HL-60 (cell line): ENCODE data around the gene ABCA1.

Experiments used
- DNase-seq, 2 experiments: peaks; one replicate each; pipeline ENCODE4 v3.0.0-alpha.2; 2010 to 2020; ENCODE audit warnings: low read depth in 1 of 2, low spot score in 1 of 2
- H3K27ac ChIP-seq: fragments of 250-450 bp; sonication (Bioruptor Pico); replicated peaks from 2 replicates; pipeline ENCODE4 v1.5.1; 2020; ENCODE audit warnings: mild to moderate bottlenecking, moderate library complexity
- H3K27me3 ChIP-seq: fragments of 250-450 bp; sonication (Bioruptor Pico); 2 replicates; pipeline ENCODE4 v1.5.1; 2021; ENCODE audit warnings: mild to moderate bottlenecking, moderate library complexity; ENCODE audit not compliant: insufficient read depth, poor library complexity, severe bottlenecking
- H3K4me3 ChIP-seq: replicated peaks from 2 replicates; pipeline ENCODE4 v1.5.1; 2011; ENCODE audit warnings: mild to moderate bottlenecking, control low read depth, low read length; ENCODE audit not compliant: insufficient read depth
- GABPA ChIP-seq: IDR thresholded peaks from 2 replicates; pipeline ENCODE4 v1.6.1; 2012; ENCODE audit warnings: low read depth
- POLR2AphosphoS5 ChIP-seq: IDR thresholded peaks from 2 replicates; pipeline ENCODE4 v1.6.1; 2012; ENCODE audit warnings: low read depth
- SPI1 ChIP-seq: IDR thresholded peaks from 2 replicates; pipeline ENCODE4 v1.6.1; 2012; ENCODE audit warnings: low read depth, mild to moderate bottlenecking, borderline replicate concordance
- TF ChIP-seq, protein P1 (sequence below): IDR thresholded peaks from 2 replicates; pipeline ENCODE4 v1.6.1; 2012; ENCODE audit warnings: low read depth; ENCODE audit not compliant: insufficient replicate concordance
- TF ChIP-seq, protein P2 (sequence below): IDR thresholded peaks from one replicate; pipeline ENCODE4 v1.5.1; 2011; ENCODE audit warnings: low read length, control low read depth, inconsistent platforms; ENCODE audit not compliant: insufficient read depth

ABCA1 gene

DNA sequence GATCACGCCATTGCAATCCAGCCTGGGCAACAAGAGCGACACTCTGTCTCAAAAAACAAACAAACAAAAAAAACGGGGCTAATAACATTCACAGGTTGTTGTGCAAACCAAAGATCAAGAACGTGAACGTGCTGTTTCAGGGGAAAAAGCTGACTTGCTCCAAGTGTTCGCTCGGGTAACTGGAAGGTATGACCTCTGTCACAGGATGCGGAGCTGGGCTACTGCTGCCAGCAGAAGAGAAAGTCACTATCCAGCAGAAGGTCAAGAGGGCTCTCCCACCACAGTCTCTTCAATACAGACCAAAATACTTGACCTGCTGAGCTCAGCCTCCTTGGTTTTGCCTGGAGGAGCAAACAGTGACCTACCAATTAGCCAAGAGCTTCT lies 59.7 kb downstream of the ABCA1 start:
- Histone ChIP-seq H3K27ac (no peak overlapping the region), H3K4me3 (no peak overlapping the region), H3K27me3 (no peaks in the 10 kb centered on the region)
- TF ChIP-seq POLR2AphosphoS5 (no peak), GABPA (no peak), SPI1 (no peak)
- TF ChIP-seq, protein P1, sequence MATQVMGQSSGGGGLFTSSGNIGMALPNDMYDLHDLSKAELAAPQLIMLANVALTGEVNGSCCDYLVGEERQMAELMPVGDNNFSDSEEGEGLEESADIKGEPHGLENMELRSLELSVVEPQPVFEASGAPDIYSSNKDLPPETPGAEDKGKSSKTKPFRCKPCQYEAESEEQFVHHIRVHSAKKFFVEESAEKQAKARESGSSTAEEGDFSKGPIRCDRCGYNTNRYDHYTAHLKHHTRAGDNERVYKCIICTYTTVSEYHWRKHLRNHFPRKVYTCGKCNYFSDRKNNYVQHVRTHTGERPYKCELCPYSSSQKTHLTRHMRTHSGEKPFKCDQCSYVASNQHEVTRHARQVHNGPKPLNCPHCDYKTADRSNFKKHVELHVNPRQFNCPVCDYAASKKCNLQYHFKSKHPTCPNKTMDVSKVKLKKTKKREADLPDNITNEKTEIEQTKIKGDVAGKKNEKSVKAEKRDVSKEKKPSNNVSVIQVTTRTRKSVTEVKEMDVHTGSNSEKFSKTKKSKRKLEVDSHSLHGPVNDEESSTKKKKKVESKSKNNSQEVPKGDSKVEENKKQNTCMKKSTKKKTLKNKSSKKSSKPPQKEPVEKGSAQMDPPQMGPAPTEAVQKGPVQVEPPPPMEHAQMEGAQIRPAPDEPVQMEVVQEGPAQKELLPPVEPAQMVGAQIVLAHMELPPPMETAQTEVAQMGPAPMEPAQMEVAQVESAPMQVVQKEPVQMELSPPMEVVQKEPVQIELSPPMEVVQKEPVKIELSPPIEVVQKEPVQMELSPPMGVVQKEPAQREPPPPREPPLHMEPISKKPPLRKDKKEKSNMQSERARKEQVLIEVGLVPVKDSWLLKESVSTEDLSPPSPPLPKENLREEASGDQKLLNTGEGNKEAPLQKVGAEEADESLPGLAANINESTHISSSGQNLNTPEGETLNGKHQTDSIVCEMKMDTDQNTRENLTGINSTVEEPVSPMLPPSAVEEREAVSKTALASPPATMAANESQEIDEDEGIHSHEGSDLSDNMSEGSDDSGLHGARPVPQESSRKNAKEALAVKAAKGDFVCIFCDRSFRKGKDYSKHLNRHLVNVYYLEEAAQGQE, result no peak
- TF ChIP-seq, protein P2, sequence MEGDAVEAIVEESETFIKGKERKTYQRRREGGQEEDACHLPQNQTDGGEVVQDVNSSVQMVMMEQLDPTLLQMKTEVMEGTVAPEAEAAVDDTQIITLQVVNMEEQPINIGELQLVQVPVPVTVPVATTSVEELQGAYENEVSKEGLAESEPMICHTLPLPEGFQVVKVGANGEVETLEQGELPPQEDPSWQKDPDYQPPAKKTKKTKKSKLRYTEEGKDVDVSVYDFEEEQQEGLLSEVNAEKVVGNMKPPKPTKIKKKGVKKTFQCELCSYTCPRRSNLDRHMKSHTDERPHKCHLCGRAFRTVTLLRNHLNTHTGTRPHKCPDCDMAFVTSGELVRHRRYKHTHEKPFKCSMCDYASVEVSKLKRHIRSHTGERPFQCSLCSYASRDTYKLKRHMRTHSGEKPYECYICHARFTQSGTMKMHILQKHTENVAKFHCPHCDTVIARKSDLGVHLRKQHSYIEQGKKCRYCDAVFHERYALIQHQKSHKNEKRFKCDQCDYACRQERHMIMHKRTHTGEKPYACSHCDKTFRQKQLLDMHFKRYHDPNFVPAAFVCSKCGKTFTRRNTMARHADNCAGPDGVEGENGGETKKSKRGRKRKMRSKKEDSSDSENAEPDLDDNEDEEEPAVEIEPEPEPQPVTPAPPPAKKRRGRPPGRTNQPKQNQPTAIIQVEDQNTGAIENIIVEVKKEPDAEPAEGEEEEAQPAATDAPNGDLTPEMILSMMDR, result no peak
- DNase-seq, result no peak

DNA sequence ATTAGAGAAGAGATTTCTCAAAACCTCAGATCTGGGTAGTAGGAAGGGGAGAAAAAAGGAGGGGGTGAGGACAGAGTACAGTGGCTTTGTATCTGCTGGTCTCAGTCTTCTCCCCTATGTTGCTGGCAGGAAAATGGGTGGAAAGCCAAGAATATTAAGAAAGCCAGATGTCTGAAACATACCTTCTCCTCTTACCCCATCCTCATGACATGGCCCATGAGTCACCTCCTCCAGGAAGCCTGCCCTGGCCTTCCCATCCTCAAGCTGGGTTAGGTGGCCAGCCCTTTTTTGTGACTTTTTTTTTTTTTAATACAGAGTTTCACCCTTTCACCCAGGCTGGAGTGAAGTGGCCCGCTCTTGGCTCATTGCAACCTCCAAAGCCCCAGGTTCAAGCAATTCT lies 61.8 kb downstream of the ABCA1 start:
- H3K4me3 ChIP-seq, result no peak overlapping the region
- DNase-seq, result no peak
- H3K27me3 ChIP-seq, result no peaks in the 10 kb centered on the region
- TF ChIP-seq SPI1 (no peak), GABPA (no peak), POLR2AphosphoS5 (no peak)
- TF ChIP-seq, protein P2, result no peak
- TF ChIP-seq, protein P1, result no peak
- no peak overlapping the region for H3K27ac ChIP-seq

DNA sequence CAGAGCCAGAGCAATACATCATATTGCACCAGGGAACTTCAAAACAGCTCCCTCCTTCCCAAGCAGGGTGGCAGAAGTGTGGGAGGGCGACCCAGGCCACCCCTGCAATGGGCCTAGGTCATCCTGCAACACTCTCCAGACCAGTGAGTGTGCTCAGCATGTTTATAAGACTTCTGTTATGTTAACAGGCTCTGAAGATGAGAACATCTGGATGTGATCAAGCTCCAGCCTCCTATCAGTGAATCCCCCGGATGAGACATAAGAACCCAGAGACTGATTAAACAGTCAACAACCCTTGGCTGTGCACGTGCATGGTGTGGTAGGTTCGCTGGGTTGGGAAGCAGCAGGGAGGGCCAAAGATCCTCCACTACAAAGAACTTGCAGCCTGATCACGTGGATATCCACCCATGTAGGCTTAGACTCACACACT lies 63.3 kb downstream of the ABCA1 start:
- Histone ChIP-seq H3K27ac (no peak overlapping the region), H3K4me3 (no peak overlapping the region), H3K27me3 (no peaks in the 10 kb centered on the region)
- no peak for TF ChIP-seq SPI1
- no peak for TF ChIP-seq POLR2AphosphoS5
- TF ChIP-seq, protein P1, result no peak
- no peak for TF ChIP-seq GABPA
- TF ChIP-seq, protein P2, result no peak
- no peak for DNase-seq
